ENCODE results near the gene SORBS2.

DNA sequence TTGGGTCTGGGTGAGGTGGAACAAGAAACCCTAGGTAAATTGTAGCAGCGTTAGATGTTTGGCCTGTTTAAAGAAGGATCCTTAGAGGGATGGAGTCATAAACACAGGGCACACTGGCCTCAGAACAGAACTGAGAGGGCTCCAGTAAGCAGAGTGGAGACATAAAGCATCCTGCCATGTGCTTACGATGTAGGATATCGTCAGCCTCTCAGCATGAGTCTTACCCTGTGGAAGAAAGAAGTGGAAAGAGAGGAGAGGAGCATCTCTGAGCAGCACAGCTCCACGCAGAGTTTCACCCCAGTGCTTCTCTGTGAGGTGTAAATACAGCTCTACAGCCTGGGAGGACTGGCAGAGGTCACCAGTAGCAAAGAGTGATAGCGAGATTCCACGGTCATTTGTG is 27.8 kb upstream of the SORBS2 start:
- TF ChIP-seq ZNF8 (CRISPR knock-in tag; IDR thresholded peaks at IDR 0.05): no peak
- no peak for TF ChIP-seq PPARA (CRISPR knock-in tag; IDR thresholded peaks at IDR 0.05; ENCODE audit: borderline replicate concordance)
- no peak for TF ChIP-seq TOX (CRISPR knock-in tag; IDR thresholded peaks at IDR 0.05; ENCODE audit: borderline replicate concordance)
- no peak for TF ChIP-seq ZFP3 (CRISPR knock-in tag; IDR thresholded peaks at IDR 0.05)
- TF ChIP-seq, protein P1, sequence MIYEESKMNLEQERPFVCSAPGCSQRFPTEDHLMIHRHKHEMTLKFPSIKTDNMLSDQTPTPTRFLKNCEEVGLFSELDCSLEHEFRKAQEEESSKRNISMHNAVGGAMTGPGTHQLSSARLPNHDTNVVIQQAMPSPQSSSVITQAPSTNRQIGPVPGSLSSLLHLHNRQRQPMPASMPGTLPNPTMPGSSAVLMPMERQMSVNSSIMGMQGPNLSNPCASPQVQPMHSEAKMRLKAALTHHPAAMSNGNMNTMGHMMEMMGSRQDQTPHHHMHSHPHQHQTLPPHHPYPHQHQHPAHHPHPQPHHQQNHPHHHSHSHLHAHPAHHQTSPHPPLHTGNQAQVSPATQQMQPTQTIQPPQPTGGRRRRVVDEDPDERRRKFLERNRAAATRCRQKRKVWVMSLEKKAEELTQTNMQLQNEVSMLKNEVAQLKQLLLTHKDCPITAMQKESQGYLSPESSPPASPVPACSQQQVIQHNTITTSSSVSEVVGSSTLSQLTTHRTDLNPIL (CRISPR knock-in tag; IDR thresholded peaks at IDR 0.05; ENCODE audit: low read depth): no peak
- no peak for TF ChIP-seq OSR1 (CRISPR knock-in tag; IDR thresholded peaks at IDR 0.05)
- TF ChIP-seq BACH2 (CRISPR knock-in tag; IDR thresholded peaks at IDR 0.05; ENCODE audit: borderline replicate concordance): no peak
- TF ChIP-seq ARNTL (CRISPR knock-in tag; IDR thresholded peaks at IDR 0.05; ENCODE audit: borderline replicate concordance, low read depth): no peak

Measured in SK-N-SH treated with all-trans-retinoic acid at 6 μM for 48 hours (cell line).